Keratinocyte (primary cell): ENCODE data around the gene FLNC. TPM values are rescaled to one million over a fixed set of nuclear protein-coding genes. Genes with fewer than 3 reads are reported as not detected.

Experiments
- DNase-seq: peaks from one replicate; pipeline ENCODE4 v3.0.0-alpha.2; 2011; ENCODE audit warnings: low read depth, missing footprints, low spot score
- FAIRE-seq: peaks from 2 replicates; lab custom pipeline; 2011; peaks lifted over from hg19 to GRCh38; lab: Jason Lieb, UNC
- H2AFZ ChIP-seq: 2 replicates; pipeline ENCODE4 v1.6.0; 2012; ENCODE audit warnings: low read length, control low read depth, inconsistent platforms; ENCODE audit not compliant: control insufficient read depth
- H3K27ac ChIP-seq: 2 replicates; pipeline ENCODE4 v1.5.1; 2011; ENCODE audit warnings: low read length; ENCODE audit not compliant: control insufficient read depth, insufficient read depth
- H3K27me3 ChIP-seq: 3 replicates; pipeline ENCODE4 v1.6.0; 2011; ENCODE audit warnings: low read length; ENCODE audit not compliant: control insufficient read depth, insufficient read depth; ENCODE audit errors: extremely low read depth
- H3K36me3 ChIP-seq, 2 experiments: 2 replicates in 1 of 2; 3 replicates in 1 of 2; pipeline ENCODE4 v1.5.1; 2011; ENCODE audit warnings: low read length in 2 of 2, mild to moderate bottlenecking in 1 of 2; ENCODE audit not compliant: control insufficient read depth in 2 of 2, insufficient read depth in 2 of 2; ENCODE audit errors: extremely low read depth in 1 of 2
- H3K4me1 ChIP-seq: 3 replicates; pipeline ENCODE4 v1.5.1; 2011; ENCODE audit warnings: low read length; ENCODE audit not compliant: control insufficient read depth, insufficient read depth; ENCODE audit errors: extremely low read depth
- H3K4me2 ChIP-seq: 3 replicates; pipeline ENCODE4 v1.6.0; 2011; ENCODE audit warnings: low read depth, low read length; ENCODE audit not compliant: control insufficient read depth, insufficient read depth; ENCODE audit errors: extremely low read depth
- H3K4me3 ChIP-seq, 3 experiments: fragments of 200-600 bp in 1 of 3; sonication (generic) in 1 of 3; 2 replicates in 2 of 3; 3 replicates in 1 of 3; pipeline ENCODE4 v1.5.1; 2011 to 2016; ENCODE audit warnings: low read length in 3 of 3, mild to moderate bottlenecking in 3 of 3, control low read depth in 2 of 3, inconsistent platforms in 1 of 3, low read depth in 1 of 3, mixed read lengths in 1 of 3, mixed run types in 1 of 3, moderate library complexity in 1 of 3; ENCODE audit not compliant: control insufficient read depth in 2 of 3, insufficient read depth in 2 of 3; ENCODE audit errors: extremely low read depth in 1 of 3
- H3K79me2 ChIP-seq: 2 replicates; pipeline ENCODE4 v1.6.0; 2012; ENCODE audit warnings: low read length; ENCODE audit not compliant: control insufficient read depth, insufficient read depth
- H3K9ac ChIP-seq: 3 replicates; pipeline ENCODE4 v1.6.0; 2011; ENCODE audit warnings: low read length; ENCODE audit not compliant: control insufficient read depth, insufficient read depth; ENCODE audit errors: extremely low read depth
- H3K9me1 ChIP-seq: 3 replicates; pipeline ENCODE4 v1.6.0; 2011; ENCODE audit warnings: low read length; ENCODE audit not compliant: control insufficient read depth, insufficient read depth; ENCODE audit errors: extremely low read depth
- H3K9me3 ChIP-seq: 2 replicates; pipeline ENCODE4 v1.5.1; 2012; ENCODE audit warnings: low read depth, low read length; ENCODE audit not compliant: control insufficient read depth
- H4K20me1 ChIP-seq: 3 replicates; pipeline ENCODE4 v1.6.0; 2011; ENCODE audit warnings: low read length; ENCODE audit not compliant: control insufficient read depth, insufficient read depth; ENCODE audit errors: extremely low read depth
- CTCF ChIP-seq, 3 experiments: IDR thresholded peaks in 1 of 3; conservative IDR thresholded peaks in 1 of 3; optimal IDR thresholded peaks in 1 of 3; 2 replicates in 2 of 3; 3 replicates in 1 of 3; pipeline versions ENCODE3 to v1.5.1; 2011; ENCODE audit warnings: low read length in 3 of 3, mild to moderate bottlenecking in 3 of 3, moderate library complexity in 2 of 3, control low read depth in 1 of 3, inconsistent platforms in 1 of 3; ENCODE audit not compliant: insufficient read depth in 2 of 3; ENCODE audit errors: extremely low read depth in 1 of 3
- EZH2 ChIP-seq: IDR thresholded peaks from one replicate; pipeline ENCODE4 v1.6.1; 2012; ENCODE audit warnings: inconsistent platforms, mild to moderate bottlenecking, low read length, moderate library complexity
- dilution Hi-C: fragments of 300-500 bp; cut with MboI; formaldehyde crosslinking; loops from one replicate; pipeline ENCODE4 v1.7.0; 2020; ENCODE audit warnings: low sequenced_read_pairs; ENCODE audit not compliant: extremely low pct_ligation_motif_present
- polyA plus RNA-seq, 5 experiments: library from polyadenylated mRNA; depleted of rRNA in 3 of 5; stranded (reverse) in 3 of 5; stranded (forward) in 1 of 5; unstranded in 1 of 5; fragments of >200 nt; gene quantifications; 1 replicate in 1 of 5; 2 replicates in 3 of 5; 3 replicates in 1 of 5; pipeline versions ENCODE4 v1.2.1 to v1.2.3, GENCODE V29; 2011 to 2012; ENCODE audit warnings: missing spikeins in 2 of 5, low read depth in 1 of 5, low replicate concordance in 1 of 5

Gene FLNC
- polyA plus RNA-seq, 1 donor (not counting 4 experiments of a cell fraction or from before 2014, with no cell fraction given) = 0.03 TPM

GRCh38 chr7:128815289-128815942 is 14.8 kb upstream of the FLNC start:
- Histone ChIP-seq H3K27ac (no peak overlapping the region), H3K79me2 (no peaks in the 10 kb centered on the region), H3K9me3 (no peaks in the 10 kb centered on the region), H3K4me3 (no peak overlapping the region), H3K9ac (no peak overlapping the region), H4K20me1 (no peaks in the 10 kb centered on the region), H3K4me1 (no peaks in the 10 kb centered on the region), H2AFZ (no peak overlapping the region), H3K27me3 (peaks cover 15% of the 10 kb centered on the region), H3K9me1 (no peaks in the 10 kb centered on the region), H3K36me3 (no peaks in the 10 kb centered on the region), H3K4me2 (no peak overlapping the region)
- TF ChIP-seq CTCF (optimal IDR thresholded peaks at IDR 0.05 in 1 of 3, IDR thresholded peaks at IDR 0.05 in 1 of 3, conservative IDR thresholded peaks at IDR 0.05 in 1 of 3; ENCODE audit: extremely low read depth in 1 of 3, insufficient read depth in 2 of 3, low read length in 3 of 3) = no peak
- TF ChIP-seq EZH2 = no peak
- dilution Hi-C loops = no loop called here
- no peak for DNase-seq
- FAIRE-seq = no peak

GRCh38 chr7:128818694-128819093 is 11.5 kb upstream of the FLNC start:
- Histone ChIP-seq H3K9me3 (no peaks in the 10 kb centered on the region), H4K20me1 (no peaks in the 10 kb centered on the region), H3K9ac (no peak overlapping the region), H3K4me1 (no peaks in the 10 kb centered on the region), H2AFZ (no peak overlapping the region), H3K79me2 (no peaks in the 10 kb centered on the region), H3K27ac (no peak overlapping the region), H3K4me3 (no peak overlapping the region), H3K27me3 (peaks cover 25% of the 10 kb centered on the region), H3K9me1 (no peaks in the 10 kb centered on the region), H3K4me2 (no peak overlapping the region), H3K36me3 (no peaks in the 10 kb centered on the region)
- dilution Hi-C loops = no loop called here
- TF ChIP-seq CTCF (optimal IDR thresholded peaks at IDR 0.05 in 1 of 3, IDR thresholded peaks at IDR 0.05 in 1 of 3, conservative IDR thresholded peaks at IDR 0.05 in 1 of 3; ENCODE audit: extremely low read depth in 1 of 3, insufficient read depth in 2 of 3, low read length in 3 of 3) (no peak), EZH2 (no peak)
- DNase-seq = no peak
- FAIRE-seq = no peak
